Ovary (tissue), 9 donors: ENCODE results near the gene SH2D4B. TPM values are rescaled to one million over a fixed set of nuclear protein-coding genes. Genes with fewer than 3 reads are reported as not detected.

Experiments
- DNase-seq, 5 donors: peaks; one replicate each; pipeline ENCODE4 v3.0.0-alpha.2; 2019 to 2020
- H3K27ac ChIP-seq, 2 donors: fragments of 200-600 bp; one replicate each; pipeline versions ENCODE4 v1.5.1 to v1.8.0; 2019 to 2022
- H3K27me3 ChIP-seq: fragments of 200-600 bp; one replicate; pipeline ENCODE4 v1.8.0; 2022
- H3K36me3 ChIP-seq: fragments of 200-600 bp; sonication (generic); one replicate; pipeline ENCODE4 v1.5.1; 2019
- H3K4me1 ChIP-seq: one replicate; pipeline ENCODE4 v1.8.1; 2013; ENCODE audit warnings: mild to moderate bottlenecking, moderate library complexity; ENCODE audit not compliant: insufficient read depth
- H3K4me3 ChIP-seq: fragments of 200-600 bp; sonication (generic); one replicate; pipeline ENCODE4 v1.5.1; 2017
- H3K9me3 ChIP-seq, 2 donors: fragments of 200-600 bp in 1 of 2; sonication (generic) in 1 of 2; one replicate each; pipeline versions ENCODE4 v1.5.1 to v1.8.1; 2013 to 2019; ENCODE audit warnings: mild to moderate bottlenecking in 1 of 2, moderate library complexity in 1 of 2
- CTCF ChIP-seq, 3 donors: fragments of 450-650 bp in 2 of 3; fragments of 200-600 bp in 1 of 3; IDR thresholded peaks; one replicate each; pipeline versions ENCODE4 v1.5.1 to v1.8.0; 2016 to 2022; ENCODE audit warnings: antibody characterized with exemption in 3 of 3, mild to moderate bottlenecking in 1 of 3
- EP300 ChIP-seq: sonication (generic); formaldehyde crosslinking; IDR thresholded peaks from one replicate; pipeline ENCODE4 v1.6.1; 2017; ENCODE audit warnings: antibody characterized with exemption
- POLR2A ChIP-seq: fragments of 450-650 bp; IDR thresholded peaks from one replicate; pipeline ENCODE4 v1.6.1; 2017; ENCODE audit warnings: antibody characterized with exemption, mild to moderate bottlenecking, moderate library complexity
- WGBS, 3 donors: extraction: QIAGEN DNeasy Blood & Tissue Kit in 1 of 3; methylation state at CpG; one replicate each; pipeline versions ENCODE4 v1.1.5 to v1.1.7; 2013 to 2017; 5-methylcytosine and 5-hydroxymethylcytosine counted together
- intact Hi-C, 4 donors: fragments of 100-400 bp; cut with DNase I; formaldehyde crosslinking; loops; one replicate each; pipeline versions ENCODE4 v1.11.0 to v1.15.1; 2022 to 2023
- polyA plus RNA-seq, 2 donors: library from polyadenylated mRNA; stranded (reverse); fragments of 200-250 nt in 1 of 2; fragments of 350-450 nt in 1 of 2; fragmentation: Illumina TruSeq in 1 of 2; extraction: RNeasy Lipid Tissue Mini Kit (QIAGEN cat#74804) in 1 of 2; gene quantifications; one replicate each; pipeline ENCODE4 v1.2.3, GENCODE V29; 2013 to 2014
- total RNA-seq, 7 donors: library from RNA; depleted of rRNA in 2 of 7; stranded (reverse); fragments of >200 nt in 2 of 7; fragmentation: NEBNext Ultra II Directional in 3 of 7; extraction: Animal tissue kit (Norgen Biotek cat#: 25700) in 3 of 7; gene quantifications; one replicate each; pipeline versions ENCODE4 v1.1.0 to v1.2.4, GENCODE V29; 2016 to 2023
- donor health status: DM: no; HTN: no; CAD: no; lungs with moderate emphysema.
- donor health status: DM: no; HTN: no; CAD: no.
- donor health status: Bipolar disorder and iron deficiency.
- donor health status: DM: yes; HTN: yes; CAD: no.
- donor health status: DM: no; HTN: no; CAD: no.
- donor health status: DM: yes; HTN: yes; CAD: no.

SH2D4B gene
- total and polyA plus RNA-seq, 9 donors, result 0.05 to 0.53 (median 0.10) TPM; not detected in 5

GRCh38 chr10:80580638-80581468 lies 43.2 kb downstream of the SH2D4B start:
- H3K4me1 ChIP-seq, result no peaks in the 10 kb centered on the region
- TF ChIP-seq POLR2A, result no peak
- no peak for TF ChIP-seq CTCF (IDR thresholded peaks at IDR 0.05)
- TF ChIP-seq EP300, result no peak
- 77 to 90% (median 86%) methylated on average over 7 of the region's 7 CpGs for WGBS, 3 donors
- H3K36me3 ChIP-seq, result no peaks in the 10 kb centered on the region
- H3K27me3 ChIP-seq, result no peaks in the 10 kb centered on the region
- H3K27ac ChIP-seq, result no peak overlapping the region
- DNase-seq, result no peak
- no peak overlapping the region for H3K4me3 ChIP-seq
- intact Hi-C loops, result no loop called here
- no peaks in the 10 kb centered on the region for H3K9me3 ChIP-seq

GRCh38 chr10:80581469-80581835 lies 43.8 kb downstream of the SH2D4B start:
- WGBS, 3 donors, result 91 to 95% (median 93%) methylated on average over 5 of the region's 5 CpGs
- Histone ChIP-seq H3K27me3 (no peaks in the 10 kb centered on the region), H3K4me1 (no peaks in the 10 kb centered on the region), H3K36me3 (no peaks in the 10 kb centered on the region), H3K4me3 (no peak overlapping the region), H3K27ac (no peak overlapping the region), H3K9me3 (no peaks in the 10 kb centered on the region)
- intact Hi-C loops, result no loop called here
- TF ChIP-seq EP300, result no peak
- TF ChIP-seq CTCF (IDR thresholded peaks at IDR 0.05), result no peak
- no peak for TF ChIP-seq POLR2A
- DNase-seq, result no peak

- Histone ChIP-seq H3K4me1 (no peaks in the 10 kb centered on the region), H3K4me3 (no peak overlapping the region), H3K36me3 (no peaks in the 10 kb centered on the region), H3K27ac (no peak overlapping the region), H3K9me3 (no peaks in the 10 kb centered on the region), H3K27me3 (no peaks in the 10 kb centered on the region)
- no peak for TF ChIP-seq EP300
- TF ChIP-seq POLR2A, result no peak
- no peak for TF ChIP-seq CTCF (IDR thresholded peaks at IDR 0.05)
- WGBS, 3 donors, result 62 to 75% (median 68%) methylated on average over 3 of the region's 3 CpGs
- intact Hi-C loops, result no loop called here
- no peak for DNase-seq
Observed at GRCh38 chr10:80582286-80582960, 44.7 kb downstream of the SH2D4B start.

- WGBS, 3 donors, result 62 to 82% (median 72%) methylated on average over 1 of the region's 1 CpG
- no peak for DNase-seq
- no peak overlapping the region for H3K4me3 ChIP-seq
- no peak for TF ChIP-seq CTCF (IDR thresholded peaks at IDR 0.05)
- H3K27me3 ChIP-seq, result no peaks in the 10 kb centered on the region
- H3K36me3 ChIP-seq, result no peaks in the 10 kb centered on the region
- intact Hi-C loops, result no loop called here
- H3K4me1 ChIP-seq, result no peaks in the 10 kb centered on the region
- no peaks in the 10 kb centered on the region for H3K9me3 ChIP-seq
- H3K27ac ChIP-seq, result no peak overlapping the region
Observed at GRCh38 chr10:80583685-80584084, 46.0 kb downstream of the SH2D4B start.
